Natural killer cell (primary cell): Measurements from ENCODE around the gene LAMC2. TPM values are rescaled to one million over a fixed set of nuclear protein-coding genes. Genes with fewer than 3 reads are reported as not detected.
"Not testable (repeated sequence)": the region's sequence is repeated elsewhere in the genome, so short reads cannot be mapped to it uniquely, and the experiment has no call there.

ENCODE experiments used
- ATAC-seq, 3 donors: fragments of 150-1000 bp in 2 of 3; fragments of 200-7000 bp in 1 of 3; cut with Tn5 transposase; 1 replicate in 1 of 3; 2 replicates in 2 of 3; pipeline ENCODE4 v1.10.0; 2021; ENCODE audit warnings: mild to moderate bottlenecking in 2 of 3, moderate library complexity in 2 of 3
- DNase-seq, 2 donors: peaks; one replicate each; pipeline versions ENCODE4 v3.0.0 to v3.0.0-alpha.2; 2013 to 2021; ENCODE audit warnings: mixed read lengths in 1 of 2
- H3K27ac ChIP-seq: one replicate; pipeline ENCODE4 v1.5.1; 2013; ENCODE audit warnings: mild to moderate bottlenecking, low read length
- H3K27me3 ChIP-seq: one replicate; pipeline ENCODE4 v1.6.1; 2013; ENCODE audit warnings: low read length; ENCODE audit not compliant: control insufficient read depth, insufficient read depth
- H3K36me3 ChIP-seq: one replicate; pipeline ENCODE4 v1.6.1; 2013; ENCODE audit warnings: low read length; ENCODE audit not compliant: control insufficient read depth, insufficient read depth
- H3K4me1 ChIP-seq: one replicate; pipeline ENCODE4 v1.6.1; 2013; ENCODE audit warnings: low read length; ENCODE audit not compliant: control insufficient read depth, insufficient read depth
- H3K4me3 ChIP-seq: one replicate; pipeline ENCODE4 v1.5.1; 2013; ENCODE audit warnings: low read length
- H3K9me3 ChIP-seq: one replicate; pipeline ENCODE4 v1.6.1; 2013; ENCODE audit warnings: low read length; ENCODE audit not compliant: control insufficient read depth, insufficient read depth
- H3K27ac Mint-ChIP-seq, 2 donors: one replicate each; pipeline ENCODE4 v1.8.0; 2022; ENCODE audit warnings: mild to moderate bottlenecking in 2 of 2, mixed read lengths in 2 of 2, moderate library complexity in 1 of 2
- H3K27me3 Mint-ChIP-seq, 2 donors: one replicate each; pipeline ENCODE4 v1.8.0; 2022; ENCODE audit warnings: low read depth in 2 of 2, mixed read lengths in 2 of 2
- H3K36me3 Mint-ChIP-seq: one replicate; pipeline ENCODE4 v1.8.0; 2022; ENCODE audit warnings: mixed read lengths
- H3K4me1 Mint-ChIP-seq, 2 donors: one replicate each; pipeline ENCODE4 v1.8.0; 2022; ENCODE audit warnings: mixed read lengths in 2 of 2
- H3K4me3 Mint-ChIP-seq: one replicate; pipeline ENCODE4 v1.8.0; 2022; ENCODE audit warnings: mild to moderate bottlenecking, moderate library complexity, mixed read lengths
- H3K9me3 Mint-ChIP-seq, 2 donors: one replicate each; pipeline ENCODE4 v1.8.0; 2022; ENCODE audit warnings: mixed read lengths in 2 of 2
- CTCF ChIP-seq: fragments of 200-600 bp; IDR thresholded peaks from one replicate; pipeline ENCODE4 v1.8.0; 2022; ENCODE audit warnings: antibody characterized with exemption
- WGBS: methylation state at CpG from one replicate; pipeline ENCODE4 v1.1.7; 2013; ENCODE audit warnings: missing lambda C conversion rate; ENCODE audit not compliant: insufficient coverage; 5-methylcytosine and 5-hydroxymethylcytosine counted together
- intact Hi-C: fragments of 100-400 bp; cut with micrococcal nuclease; formaldehyde crosslinking; loops from one replicate; pipeline ENCODE4 v1.14.2; 2022
- total RNA-seq, 4 donors: library from RNA; stranded (reverse); fragments of 120-200 nt in 1 of 4; gene quantifications; one replicate each; pipeline versions ENCODE4 v1.2.3 to v1.2.4, GENCODE V29; 2013 to 2022

LAMC2 gene
- total RNA-seq, 3 donors from 2014 or later (not counting 1 experiment from before 2014, with no cell fraction given) = not detected

- no peak overlapping the region for H3K4me3 Mint-ChIP-seq
- no peak for TF ChIP-seq CTCF
- WGBS = 81% methylated on average over 5 of the region's 5 CpGs
- no peaks in the 10 kb centered on the region for H3K36me3 Mint-ChIP-seq
- no peak overlapping the region for H3K27ac Mint-ChIP-seq
- Histone ChIP-seq H3K36me3 (no peaks in the 10 kb centered on the region), H3K4me1 (no peaks in the 10 kb centered on the region), H3K27me3 (no peaks in the 10 kb centered on the region), H3K9me3 (no peaks in the 10 kb centered on the region), H3K4me3 (no peak overlapping the region), H3K27ac (no peak overlapping the region)
- peaks cover 2 to 3% of the 10 kb centered on the region in 2 donors for H3K27me3 Mint-ChIP-seq
- intact Hi-C loops = no loop called here
- no peaks in the 10 kb centered on the region for H3K4me1 Mint-ChIP-seq
- DNase-seq (no peak), ATAC-seq (no peak)
- H3K9me3 Mint-ChIP-seq = no peaks in the 10 kb centered on the region
Observed at GRCh38 chr1:183273300-183273699, 87.2 kb downstream of the LAMC2 start.

GRCh38 chr1:183273984-183274383 is 87.9 kb downstream of the LAMC2 start:
- H3K4me1 ChIP-seq, H3K4me3 Mint-ChIP-seq, ATAC-seq, H3K4me3 ChIP-seq, H3K27ac ChIP-seq, H3K27me3 Mint-ChIP-seq, DNase-seq, H3K27me3 ChIP-seq, intact Hi-C loops, H3K4me1 Mint-ChIP-seq, H3K36me3 Mint-ChIP-seq, H3K36me3 ChIP-seq, H3K27ac Mint-ChIP-seq, H3K9me3 Mint-ChIP-seq, H3K9me3 ChIP-seq: not testable (repeated sequence)
- WGBS = 95% methylated on average over 4 of the region's 4 CpGs

GRCh38 chr1:183274836-183275235 is 88.8 kb downstream of the LAMC2 start:
- intact Hi-C loops = no loop called here
- TF ChIP-seq CTCF = no peak
- H3K27ac ChIP-seq = no peak overlapping the region
- H3K4me1 Mint-ChIP-seq = no peaks in the 10 kb centered on the region
- no peak overlapping the region for H3K27ac Mint-ChIP-seq
- H3K27me3 ChIP-seq = no peaks in the 10 kb centered on the region
- H3K4me3 Mint-ChIP-seq = no peak overlapping the region
- 70% methylated on average over 3 of the region's 3 CpGs for WGBS
- ATAC-seq = no peak
- peaks cover 0 to 3% of the 10 kb centered on the region in 2 donors for H3K27me3 Mint-ChIP-seq
- no peaks in the 10 kb centered on the region for H3K36me3 ChIP-seq
- H3K9me3 Mint-ChIP-seq = no peaks in the 10 kb centered on the region
- H3K36me3 Mint-ChIP-seq = no peaks in the 10 kb centered on the region
- H3K4me3 ChIP-seq = no peak overlapping the region
- no peaks in the 10 kb centered on the region for H3K4me1 ChIP-seq
- H3K9me3 ChIP-seq = no peaks in the 10 kb centered on the region
- DNase-seq = no peak

- Mint-ChIP-seq H3K4me3 (no peak overlapping the region), H3K9me3 (no peaks in the 10 kb centered on the region), H3K4me1 (no peaks in the 10 kb centered on the region), H3K27me3 (peaks cover 0 to 3% of the 10 kb centered on the region in 2 donors), H3K27ac (no peak overlapping the region), H3K36me3 (no peaks in the 10 kb centered on the region)
- H3K27me3 ChIP-seq = no peaks in the 10 kb centered on the region
- TF ChIP-seq CTCF = no peak
- H3K36me3 ChIP-seq = no peaks in the 10 kb centered on the region
- no peaks in the 10 kb centered on the region for H3K4me1 ChIP-seq
- DNase-seq (no peak), ATAC-seq (no peak)
- intact Hi-C loops = no loop called here
- WGBS = 85% methylated on average over 3 of the region's 3 CpGs
- H3K4me3 ChIP-seq = no peak overlapping the region
- H3K9me3 ChIP-seq = no peaks in the 10 kb centered on the region
- no peak overlapping the region for H3K27ac ChIP-seq
Observed at GRCh38 chr1:183275322-183275721, 89.3 kb downstream of the LAMC2 start.
